HL-60 (cell line): Measurements from ENCODE around the gene NAB2.
A peak's percentile ranks its signal among the peaks of the same experiment; 100 is the strongest.

ENCODE experiments used
- DNase-seq, 2 experiments: peaks; one replicate each; pipeline ENCODE4 v3.0.0-alpha.2; 2010 to 2020; ENCODE audit warnings: low read depth in 1 of 2, low spot score in 1 of 2
- H3K27ac ChIP-seq: fragments of 250-450 bp; sonication (Bioruptor Pico); replicated peaks from 2 replicates; pipeline ENCODE4 v1.5.1; 2020; ENCODE audit warnings: mild to moderate bottlenecking, moderate library complexity
- H3K27me3 ChIP-seq: fragments of 250-450 bp; sonication (Bioruptor Pico); 2 replicates; pipeline ENCODE4 v1.5.1; 2021; ENCODE audit warnings: mild to moderate bottlenecking, moderate library complexity; ENCODE audit not compliant: insufficient read depth, poor library complexity, severe bottlenecking
- H3K4me3 ChIP-seq: replicated peaks from 2 replicates; pipeline ENCODE4 v1.5.1; 2011; ENCODE audit warnings: mild to moderate bottlenecking, control low read depth, low read length; ENCODE audit not compliant: insufficient read depth
- CTCF ChIP-seq: IDR thresholded peaks from one replicate; pipeline ENCODE4 v1.5.1; 2011; ENCODE audit warnings: low read length, control low read depth, inconsistent platforms; ENCODE audit not compliant: insufficient read depth
- GABPA ChIP-seq: IDR thresholded peaks from 2 replicates; pipeline ENCODE4 v1.6.1; 2012; ENCODE audit warnings: low read depth
- POLR2AphosphoS5 ChIP-seq: IDR thresholded peaks from 2 replicates; pipeline ENCODE4 v1.6.1; 2012; ENCODE audit warnings: low read depth
- REST ChIP-seq: IDR thresholded peaks from 2 replicates; pipeline ENCODE4 v1.6.1; 2012; ENCODE audit warnings: low read depth; ENCODE audit not compliant: insufficient replicate concordance
- SPI1 ChIP-seq: IDR thresholded peaks from 2 replicates; pipeline ENCODE4 v1.6.1; 2012; ENCODE audit warnings: low read depth, mild to moderate bottlenecking, borderline replicate concordance

The NAB2 gene

GRCh38 chr12:57101892-57102695 is 13.2 kb downstream of the NAB2 start:
- TF ChIP-seq POLR2AphosphoS5 (no peak), REST (no peak), CTCF (no peak), SPI1 (peak; percentile 92), GABPA (peak; percentile 47; the same call in 1 of the 2 replicates)
- Histone ChIP-seq H3K27ac (peak overlapping the region; percentile 47; the same call in 1 of the 2 replicates), H3K27me3 (no peaks in the 10 kb centered on the region), H3K4me3 (no peak overlapping the region)
- peak in 1 of 2 experiments; percentile 75 for DNase-seq

- no peaks in the 10 kb centered on the region for H3K27me3 ChIP-seq
- DNase-seq, result no peak
- no peak overlapping the region for H3K27ac ChIP-seq
- no peak overlapping the region for H3K4me3 ChIP-seq
- TF ChIP-seq GABPA, result no peak
- no peak for TF ChIP-seq CTCF
- TF ChIP-seq POLR2AphosphoS5, result no peak
These were observed 14.9 kb downstream of the NAB2 start for GRCh38 chr12:57103856-57104255.

GRCh38 chr12:57104292-57104910 is 15.5 kb downstream of the NAB2 start:
- DNase-seq, result no peak
- no peak for TF ChIP-seq POLR2AphosphoS5
- TF ChIP-seq REST, result no peak
- no peak for TF ChIP-seq CTCF
- no peak for TF ChIP-seq GABPA
- TF ChIP-seq SPI1, result no peak
- Histone ChIP-seq H3K27ac (no peak overlapping the region), H3K27me3 (no peaks in the 10 kb centered on the region), H3K4me3 (no peak overlapping the region)
